Umbilical cord (tissue), 2 donors: Measurements from ENCODE around the gene PEX12. TPM values are rescaled to one million over a fixed set of nuclear protein-coding genes. Genes with fewer than 3 reads are reported as not detected.
"Not testable (repeated sequence)": the region's sequence is repeated elsewhere in the genome, so short reads cannot be mapped to it uniquely, and the experiment has no call there.

ENCODE experiments used
- DNase-seq: peaks from one replicate; pipeline ENCODE4 v3.0.0-alpha.2; 2015; ENCODE audit warnings: low spot score
- total RNA-seq: library from RNA; depleted of rRNA; stranded (reverse); fragments of >200 nt; gene quantifications from one replicate; pipeline ENCODE4 v1.2.3, GENCODE V29; 2014; ENCODE audit warnings: low replicate concordance; ENCODE audit not compliant: insufficient read depth

The PEX12 gene
- total RNA-seq, 1 donor from 2014 or later: 5.5 TPM

DNA sequence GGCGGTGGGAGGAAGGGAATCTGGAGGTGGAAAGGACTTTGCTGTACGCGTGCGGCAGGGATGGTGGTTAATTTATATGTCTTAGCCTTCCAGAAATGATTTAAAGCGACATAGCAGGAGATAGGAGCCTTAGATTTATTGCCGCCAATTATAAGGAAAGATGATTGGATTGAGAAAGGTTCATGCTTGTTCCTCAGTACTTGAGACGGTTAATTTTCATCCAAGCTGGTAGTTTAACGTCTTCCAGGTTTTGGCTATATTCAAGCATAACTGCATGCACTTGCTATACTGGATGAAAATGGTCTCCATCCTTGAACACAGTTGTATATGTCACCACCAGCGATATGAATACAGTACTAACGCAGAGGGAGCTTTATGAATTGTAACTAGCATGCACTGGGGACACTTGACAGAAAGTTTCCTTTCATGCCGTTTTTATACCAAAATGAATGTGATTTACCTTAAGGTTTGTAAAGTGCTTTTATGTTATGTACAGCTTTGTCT, 610 bp upstream of the PEX12 start:
- DNase-seq: no peak

- DNase-seq: peak; percentile 20
Observed at GRCh38 chr17:35577830-35578196, 558 bp downstream of the PEX12 start.

- no peak for DNase-seq
Observed at GRCh38 chr17:35575759-35576158, 2.6 kb downstream of the PEX12 start.

DNA sequence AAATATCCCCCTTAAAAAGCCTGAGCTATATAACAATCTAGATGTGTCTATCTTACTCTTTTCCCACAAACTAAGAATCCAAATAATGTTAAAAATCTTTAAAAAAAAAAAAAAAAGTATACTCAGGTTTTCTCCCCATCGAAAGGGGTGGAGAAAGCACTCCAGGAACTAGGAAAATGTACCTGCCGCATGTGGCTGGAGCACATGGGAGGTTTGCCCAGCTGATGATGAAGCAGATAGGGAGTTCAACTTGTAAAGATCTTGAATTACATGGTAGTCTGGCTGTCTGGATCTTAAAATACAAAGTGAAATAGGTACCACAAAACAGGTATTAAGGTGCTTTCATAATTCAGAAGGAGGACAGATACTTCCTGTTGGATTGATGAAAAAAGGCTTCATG, 9.0 kb downstream of the PEX12 start:
- DNase-seq: no peak

DNA sequence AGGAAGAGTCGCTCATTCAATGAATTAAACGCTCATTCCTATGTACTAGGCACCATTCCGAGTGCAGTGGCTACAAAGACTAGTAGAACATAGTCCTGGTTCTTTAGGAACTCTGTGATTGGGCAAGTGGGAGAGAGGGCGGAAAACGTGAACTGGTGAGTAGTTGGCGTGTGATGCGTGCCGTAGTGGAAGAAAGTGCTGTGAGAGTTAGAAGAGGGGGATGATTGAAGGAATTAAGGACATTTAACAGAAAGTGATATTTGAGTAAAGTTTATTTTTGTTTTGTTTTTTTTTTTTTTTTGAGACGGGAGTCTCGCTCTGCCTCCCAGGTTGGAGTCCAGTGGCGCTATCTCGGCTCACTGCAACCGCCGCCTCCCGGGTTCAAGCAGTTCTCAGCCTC, 9.8 kb downstream of the PEX12 start:
- no peak for DNase-seq

GRCh38 chr17:35566968-35567367, 11.4 kb downstream of the PEX12 start:
- DNase-seq: no peak

GRCh38 chr17:35563181-35563580, 15.2 kb downstream of the PEX12 start:
- not testable (repeated sequence) for DNase-seq

GRCh38 chr17:35560703-35561102, 17.7 kb downstream of the PEX12 start, which contains the start of gene SLFN14:
TSS of gene SLFN14 (minus strand) at chr17:35560819. CDS start at chr17:35558062, 2,757 bp downstream.
- DNase-seq: no peak

GRCh38 chr17:35559495-35560210, 18.7 kb downstream of the PEX12 start:
- no peak for DNase-seq

DNA sequence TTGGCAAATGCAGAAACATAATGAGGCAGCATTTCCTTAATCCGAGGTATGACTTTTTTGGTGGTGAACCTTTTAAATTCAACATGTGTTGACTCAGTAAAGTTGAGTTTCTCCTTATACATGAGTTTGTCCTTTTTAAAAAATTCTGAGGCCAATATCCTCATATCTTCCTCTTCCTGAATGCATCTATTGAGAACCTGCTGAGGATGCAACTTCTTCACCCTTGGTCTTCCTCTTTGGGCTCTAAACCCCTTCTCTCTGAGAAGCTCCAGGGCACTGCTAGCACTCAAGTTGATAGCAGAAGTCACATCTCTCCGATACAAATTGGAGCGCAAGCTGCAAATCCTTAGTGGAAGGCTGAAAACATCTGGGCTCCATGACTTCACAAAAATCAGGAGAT, 21.0 kb downstream of the PEX12 start:
- DNase-seq: no peak

GRCh38 chr17:35555691-35556090, 22.7 kb downstream of the PEX12 start:
- no peak for DNase-seq

GRCh38 chr17:35554668-35555067, 23.7 kb downstream of the PEX12 start:
- no peak for DNase-seq

GRCh38 chr17:35553310-35553709, 25.1 kb downstream of the PEX12 start:
- DNase-seq: no peak

- DNase-seq: no peak
Observed at GRCh38 chr17:35548978-35549377, 29.4 kb downstream of the PEX12 start.

DNA sequence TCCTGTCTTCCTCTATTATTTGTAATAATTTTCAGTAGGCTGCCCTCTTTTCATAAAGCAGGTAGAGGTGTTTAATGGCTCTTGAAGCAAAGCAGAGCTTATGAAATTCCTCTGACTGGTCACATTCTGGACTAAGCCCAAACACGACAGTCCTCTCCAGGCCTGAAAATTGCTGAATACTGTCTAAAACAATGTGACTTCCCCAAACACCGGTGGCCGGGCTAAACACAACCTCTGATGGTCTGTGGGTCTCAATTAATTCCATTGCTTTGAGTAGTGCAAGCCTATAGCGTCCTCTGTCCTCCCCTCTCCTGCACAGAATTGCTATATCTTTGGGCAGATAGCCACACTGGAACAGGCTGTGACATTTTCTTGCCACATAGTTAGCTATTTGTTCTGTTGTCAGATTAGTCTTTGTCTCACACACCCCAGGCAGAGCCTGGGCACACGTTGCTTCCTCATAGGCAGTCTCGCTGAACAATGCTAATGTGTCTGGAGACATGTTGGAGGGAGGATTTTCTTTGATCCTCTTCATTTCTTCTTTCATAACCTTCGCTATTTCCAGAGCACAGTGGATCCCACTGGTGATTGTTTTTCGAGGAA, 30.1 kb downstream of the PEX12 start:
- DNase-seq: no peak

- DNase-seq: no peak
Observed at GRCh38 chr17:35546487-35546886, 31.9 kb downstream of the PEX12 start.

DNA sequence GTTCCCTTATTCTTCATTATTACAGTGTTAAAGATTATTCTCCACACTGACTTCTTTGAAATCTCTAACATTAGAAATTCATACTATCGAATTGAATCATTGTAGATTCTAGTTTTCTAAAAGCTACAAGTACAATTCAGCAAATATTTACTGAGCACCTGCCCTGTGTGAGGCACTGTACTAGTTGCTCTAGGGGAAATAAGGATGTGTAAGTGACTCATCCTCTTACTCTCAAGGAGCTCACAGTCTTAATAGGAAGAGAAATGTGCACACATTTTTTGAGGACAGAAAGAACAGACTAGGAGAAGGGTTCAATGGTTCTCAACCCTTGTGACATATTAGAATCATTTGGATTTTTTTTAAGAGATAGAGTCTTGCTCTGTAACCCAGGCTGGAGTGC, 33.2 kb downstream of the PEX12 start:
- no peak for DNase-seq

DNA sequence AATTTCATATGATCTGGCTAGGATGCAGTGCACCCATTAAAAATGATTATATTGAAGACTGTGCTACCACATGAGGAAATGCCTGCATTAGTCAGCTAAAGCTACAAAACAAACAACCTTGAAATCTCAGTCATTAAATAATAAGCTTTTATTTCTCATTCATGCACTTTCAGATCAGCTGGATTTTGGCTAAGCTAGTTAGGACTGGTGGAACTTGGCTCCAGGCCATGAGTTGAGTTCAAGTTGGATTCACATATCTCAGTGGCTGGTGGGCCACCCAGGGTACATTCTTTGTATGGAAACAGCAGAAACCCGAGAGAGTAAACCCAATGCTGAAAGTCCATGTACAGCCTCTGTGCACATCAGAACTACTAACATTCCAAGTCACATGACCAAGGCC, 34.5 kb downstream of the PEX12 start:
- DNase-seq: no peak

DNA sequence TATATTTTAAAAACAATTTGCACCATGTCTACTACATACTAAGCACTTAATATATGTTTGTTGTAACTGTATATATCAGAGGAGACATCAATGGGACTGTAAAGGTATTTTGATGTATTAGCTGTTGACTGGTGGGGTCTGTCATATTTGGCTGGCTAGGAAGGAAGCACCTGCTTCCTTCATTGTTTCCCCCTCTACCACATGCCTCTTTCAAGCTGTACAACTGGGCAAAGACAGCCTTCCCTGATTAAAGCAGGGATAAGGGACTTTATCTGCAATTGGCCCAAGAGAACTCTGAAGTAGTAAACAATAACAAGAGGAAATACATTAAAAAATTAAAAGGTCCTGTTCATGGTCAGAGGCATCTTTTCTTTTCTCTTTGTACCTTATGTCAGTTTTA, 35.4 kb downstream of the PEX12 start:
- DNase-seq: no peak

- no peak for DNase-seq
Observed at GRCh38 chr17:35541434-35541833, 36.9 kb downstream of the PEX12 start.

GRCh38 chr17:35540589-35541404, 37.6 kb downstream of the PEX12 start:
- peak; percentile 5 for DNase-seq

DNA sequence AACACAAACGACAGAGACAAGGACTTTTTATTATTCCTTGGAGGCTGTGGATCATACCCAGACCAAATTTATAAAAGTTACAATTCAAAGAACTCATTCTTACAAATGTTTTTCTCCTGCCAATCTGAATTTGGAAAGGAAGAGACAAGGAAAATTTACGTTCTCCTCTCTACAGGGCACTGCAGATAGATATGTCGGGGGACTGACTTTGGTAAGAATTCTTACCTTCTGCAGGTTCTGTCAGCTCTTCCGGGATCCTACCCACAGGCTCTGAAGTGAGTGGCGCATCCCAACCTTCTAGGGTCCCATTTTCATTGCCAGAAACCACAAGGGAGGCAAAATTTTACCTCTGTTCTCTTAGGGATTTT, 38.7 kb downstream of the PEX12 start:
- DNase-seq: no peak
